ENCODE results near the gene STK32B. TPM values are rescaled to one million over a fixed set of nuclear protein-coding genes. Genes with fewer than 3 reads are reported as not detected.

STK32B gene
- polyA plus RNA-seq, 4 donors, result 0.27 to 0.75 (median 0.58) TPM; not detected in 1

DNA sequence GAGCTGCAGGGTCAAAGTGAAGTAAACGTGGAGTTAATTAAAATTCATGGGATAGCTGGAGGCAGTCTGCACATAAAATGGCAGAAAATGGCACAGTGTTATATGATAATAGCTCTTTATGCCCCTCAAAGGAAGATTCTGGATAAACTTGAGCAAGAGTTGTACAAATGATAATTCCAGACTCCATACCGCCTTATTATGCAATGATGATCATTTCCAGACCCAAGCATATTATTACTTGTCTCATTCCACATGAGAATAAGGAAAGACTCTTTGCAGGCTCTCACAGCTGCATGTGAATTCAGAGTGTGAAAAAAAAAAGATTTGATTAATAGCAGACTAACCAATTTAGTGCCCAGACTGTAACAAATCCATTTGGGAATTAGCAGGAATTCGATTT, 105.4 kb downstream of the STK32B start:
- Histone ChIP-seq H3K4me1 (ENCODE audit: control insufficient read depth in 3 of 3, insufficient read depth in 2 of 3, low read depth in 1 of 3, low read length in 2 of 3) (no peaks in the 10 kb centered on the region), H3K4me3 (ENCODE audit: low read depth in 1 of 3, low read length in 3 of 3) (no peak overlapping the region), H3K36me3 (ENCODE audit: control insufficient read depth in 3 of 3, insufficient read depth in 2 of 3, low read depth in 1 of 3, low read length in 3 of 3) (no peaks in the 10 kb centered on the region), H3K9me3 (ENCODE audit: control insufficient read depth in 2 of 2, insufficient read depth in 1 of 2, low read depth in 1 of 2, low read length in 1 of 2) (no peaks in the 10 kb centered on the region), H3K27me3 (ENCODE audit: control insufficient read depth in 3 of 3, insufficient read depth in 3 of 3, low read length in 3 of 3) (no peaks in the 10 kb centered on the region), H3K27ac (ENCODE audit: low read depth in 1 of 3, low read length in 2 of 3) (no peak overlapping the region)
- 42 to 51% (median 49%) methylated on average over 3 of the region's 3 CpGs for WGBS, 3 donors
- no peak for FAIRE-seq
- no peak for DNase-seq

DNA sequence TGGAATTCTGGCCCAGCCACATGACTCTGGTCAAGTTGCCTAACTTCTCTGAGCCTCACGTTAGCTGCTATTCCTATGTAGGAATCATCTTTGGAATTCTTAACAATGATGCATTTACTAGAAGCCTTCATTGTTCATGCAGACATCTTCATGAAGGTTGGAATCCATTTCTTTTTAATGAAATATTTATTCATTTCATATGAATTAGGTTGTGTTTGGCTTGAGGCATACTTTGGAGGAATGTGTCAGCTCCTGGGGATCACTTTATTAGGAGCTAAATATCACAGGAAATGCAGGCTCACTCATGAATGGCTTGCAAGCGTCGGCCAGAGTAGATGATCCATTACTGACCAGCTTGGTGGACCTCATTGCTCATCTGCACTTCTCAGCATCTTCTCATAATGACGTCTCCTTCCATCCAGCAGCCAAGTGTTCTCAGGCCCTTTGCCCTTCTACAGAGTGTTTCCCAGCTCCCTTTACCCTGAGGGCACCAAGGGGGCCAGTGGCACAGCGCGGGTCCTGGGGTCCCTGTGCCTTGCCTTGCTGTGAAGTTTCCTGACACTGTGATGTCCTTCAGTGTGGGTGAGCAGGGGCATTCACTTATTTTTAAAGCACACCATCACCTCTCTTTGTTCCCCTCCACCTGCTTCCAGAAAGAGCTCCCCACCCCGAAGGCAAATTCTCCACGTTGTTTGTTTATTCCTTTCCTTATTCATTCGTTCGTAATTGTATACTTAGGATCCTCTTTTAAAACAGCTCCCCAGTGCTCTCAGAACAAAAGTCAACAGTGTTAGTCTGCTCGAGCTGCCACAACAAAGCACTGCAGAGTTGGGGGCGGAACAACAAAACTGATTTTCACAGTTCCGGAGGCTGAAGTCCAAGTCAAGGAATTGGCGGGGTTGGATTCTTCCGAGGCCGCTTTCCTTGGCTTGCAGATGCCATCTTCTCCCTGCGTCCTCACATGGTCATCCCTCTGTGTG, 106.8 kb downstream of the STK32B start:
- no peak overlapping the region for H3K27ac ChIP-seq (ENCODE audit: low read depth in 1 of 3, low read length in 2 of 3)
- DNase-seq (no peak), FAIRE-seq (no peak)
- H3K4me1 ChIP-seq (ENCODE audit: control insufficient read depth in 3 of 3, insufficient read depth in 2 of 3, low read depth in 1 of 3, low read length in 2 of 3), result no peaks in the 10 kb centered on the region
- 47 to 67% (median 54%) methylated on average over 17 of the region's 17 CpGs for WGBS, 3 donors
- H3K36me3 ChIP-seq (ENCODE audit: control insufficient read depth in 3 of 3, insufficient read depth in 2 of 3, low read depth in 1 of 3, low read length in 3 of 3), result no peaks in the 10 kb centered on the region
- no peak overlapping the region for H3K4me3 ChIP-seq (ENCODE audit: low read depth in 1 of 3, low read length in 3 of 3)
- no peaks in the 10 kb centered on the region for H3K9me3 ChIP-seq (ENCODE audit: control insufficient read depth in 2 of 2, insufficient read depth in 1 of 2, low read depth in 1 of 2, low read length in 1 of 2)
- H3K27me3 ChIP-seq (ENCODE audit: control insufficient read depth in 3 of 3, insufficient read depth in 3 of 3, low read length in 3 of 3), result no peaks in the 10 kb centered on the region

DNA sequence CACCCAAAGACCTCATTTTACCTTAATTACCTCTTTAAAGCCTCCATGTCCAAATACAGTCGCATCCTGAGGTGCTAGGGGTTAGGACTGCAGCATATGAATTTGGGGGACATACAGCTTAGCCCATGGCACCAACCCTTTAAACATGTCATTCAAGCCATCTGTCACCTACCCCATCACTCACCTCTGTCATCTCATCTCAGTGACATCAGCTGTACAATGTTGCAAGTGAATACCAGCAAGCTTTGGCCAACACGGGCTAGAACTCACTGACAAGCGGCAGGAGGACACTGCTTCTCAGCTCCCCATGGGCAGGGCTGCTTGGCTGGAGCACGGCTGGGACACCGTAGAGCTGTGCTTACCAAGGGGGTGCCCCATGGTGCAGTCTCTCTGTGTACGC, 107.5 kb downstream of the STK32B start:
- DNase-seq, result no peak
- FAIRE-seq, result no peak
- Histone ChIP-seq H3K9me3 (ENCODE audit: control insufficient read depth in 2 of 2, insufficient read depth in 1 of 2, low read depth in 1 of 2, low read length in 1 of 2) (no peaks in the 10 kb centered on the region), H3K36me3 (ENCODE audit: control insufficient read depth in 3 of 3, insufficient read depth in 2 of 3, low read depth in 1 of 3, low read length in 3 of 3) (no peaks in the 10 kb centered on the region), H3K4me1 (ENCODE audit: control insufficient read depth in 3 of 3, insufficient read depth in 2 of 3, low read depth in 1 of 3, low read length in 2 of 3) (no peaks in the 10 kb centered on the region), H3K27ac (ENCODE audit: low read depth in 1 of 3, low read length in 2 of 3) (no peak overlapping the region), H3K4me3 (ENCODE audit: low read depth in 1 of 3, low read length in 3 of 3) (no peak overlapping the region), H3K27me3 (ENCODE audit: control insufficient read depth in 3 of 3, insufficient read depth in 3 of 3, low read length in 3 of 3) (no peaks in the 10 kb centered on the region)
- 81 to 90% (median 86%) methylated on average over 6 of the region's 6 CpGs for WGBS, 3 donors

DNA sequence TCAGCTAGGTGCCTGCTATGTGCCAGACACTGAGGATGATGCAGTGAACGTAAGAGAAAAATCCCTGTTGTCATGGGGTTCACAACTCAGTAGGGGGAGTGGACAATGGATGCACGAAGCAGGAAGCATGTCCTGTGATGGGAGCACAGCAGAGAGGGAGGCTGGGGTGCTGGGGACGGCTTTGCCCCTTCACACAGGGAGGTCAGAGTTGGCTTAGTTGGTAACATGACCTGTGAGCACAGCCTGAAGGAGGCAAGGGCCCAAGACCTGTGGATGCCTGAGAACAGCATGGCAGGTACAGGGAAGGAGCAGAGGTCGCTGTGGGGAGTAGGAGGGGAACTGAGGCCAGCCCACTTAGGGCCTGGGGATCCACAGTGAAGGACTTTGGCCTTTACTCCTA, 109.4 kb downstream of the STK32B start:
- DNase-seq (no peak), FAIRE-seq (no peak)
- WGBS, 3 donors, result 40 to 64% (median 62%) methylated on average over 4 of the region's 4 CpGs
- Histone ChIP-seq H3K4me3 (ENCODE audit: low read depth in 1 of 3, low read length in 3 of 3) (no peak overlapping the region), H3K36me3 (ENCODE audit: control insufficient read depth in 3 of 3, insufficient read depth in 2 of 3, low read depth in 1 of 3, low read length in 3 of 3) (no peaks in the 10 kb centered on the region), H3K9me3 (ENCODE audit: control insufficient read depth in 2 of 2, insufficient read depth in 1 of 2, low read depth in 1 of 2, low read length in 1 of 2) (no peaks in the 10 kb centered on the region), H3K27ac (ENCODE audit: low read depth in 1 of 3, low read length in 2 of 3) (no peak overlapping the region), H3K27me3 (ENCODE audit: control insufficient read depth in 3 of 3, insufficient read depth in 3 of 3, low read length in 3 of 3) (no peaks in the 10 kb centered on the region), H3K4me1 (ENCODE audit: control insufficient read depth in 3 of 3, insufficient read depth in 2 of 3, low read depth in 1 of 3, low read length in 2 of 3) (no peaks in the 10 kb centered on the region)

DNA sequence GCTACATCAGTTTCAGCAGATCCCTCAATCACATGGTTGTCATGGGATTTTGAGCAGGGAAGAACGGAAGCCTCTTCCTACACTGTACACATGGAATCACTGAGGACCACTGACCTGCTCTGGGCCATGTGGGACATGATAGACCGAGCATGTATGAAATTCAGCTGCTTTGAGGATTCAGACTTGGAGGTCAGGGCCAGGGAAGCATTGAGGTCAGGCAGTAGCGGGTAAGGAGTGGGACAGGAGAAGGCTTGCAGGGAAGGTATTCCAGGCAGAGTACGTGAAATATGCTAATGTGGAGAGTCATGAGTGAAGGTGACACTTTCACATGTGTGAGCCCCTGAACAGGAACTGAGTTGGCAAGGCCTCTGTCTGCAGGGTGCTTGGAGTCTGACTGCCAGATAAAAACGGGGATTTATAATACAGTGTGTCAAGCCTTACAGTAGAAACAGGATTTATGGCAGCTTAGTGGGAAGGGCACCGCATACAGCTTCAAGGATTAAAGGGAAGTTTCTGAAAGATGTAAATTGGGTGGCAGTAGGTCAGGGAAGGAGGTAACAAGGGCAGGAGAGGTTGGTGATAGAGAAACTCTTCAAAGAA, 111.7 kb downstream of the STK32B start:
- no peaks in the 10 kb centered on the region for H3K4me1 ChIP-seq (ENCODE audit: control insufficient read depth in 3 of 3, insufficient read depth in 2 of 3, low read depth in 1 of 3, low read length in 2 of 3)
- no peak for DNase-seq
- WGBS, 3 donors, result 50 to 62% (median 57%) methylated on average over 6 of the region's 6 CpGs
- H3K4me3 ChIP-seq (ENCODE audit: low read depth in 1 of 3, low read length in 3 of 3), result no peak overlapping the region
- FAIRE-seq, result no peak
- H3K36me3 ChIP-seq (ENCODE audit: control insufficient read depth in 3 of 3, insufficient read depth in 2 of 3, low read depth in 1 of 3, low read length in 3 of 3), result no peaks in the 10 kb centered on the region
- H3K9me3 ChIP-seq (ENCODE audit: control insufficient read depth in 2 of 2, insufficient read depth in 1 of 2, low read depth in 1 of 2, low read length in 1 of 2), result no peaks in the 10 kb centered on the region
- no peak overlapping the region for H3K27ac ChIP-seq (ENCODE audit: low read depth in 1 of 3, low read length in 2 of 3)
- H3K27me3 ChIP-seq (ENCODE audit: control insufficient read depth in 3 of 3, insufficient read depth in 3 of 3, low read length in 3 of 3), result no peaks in the 10 kb centered on the region

DNA sequence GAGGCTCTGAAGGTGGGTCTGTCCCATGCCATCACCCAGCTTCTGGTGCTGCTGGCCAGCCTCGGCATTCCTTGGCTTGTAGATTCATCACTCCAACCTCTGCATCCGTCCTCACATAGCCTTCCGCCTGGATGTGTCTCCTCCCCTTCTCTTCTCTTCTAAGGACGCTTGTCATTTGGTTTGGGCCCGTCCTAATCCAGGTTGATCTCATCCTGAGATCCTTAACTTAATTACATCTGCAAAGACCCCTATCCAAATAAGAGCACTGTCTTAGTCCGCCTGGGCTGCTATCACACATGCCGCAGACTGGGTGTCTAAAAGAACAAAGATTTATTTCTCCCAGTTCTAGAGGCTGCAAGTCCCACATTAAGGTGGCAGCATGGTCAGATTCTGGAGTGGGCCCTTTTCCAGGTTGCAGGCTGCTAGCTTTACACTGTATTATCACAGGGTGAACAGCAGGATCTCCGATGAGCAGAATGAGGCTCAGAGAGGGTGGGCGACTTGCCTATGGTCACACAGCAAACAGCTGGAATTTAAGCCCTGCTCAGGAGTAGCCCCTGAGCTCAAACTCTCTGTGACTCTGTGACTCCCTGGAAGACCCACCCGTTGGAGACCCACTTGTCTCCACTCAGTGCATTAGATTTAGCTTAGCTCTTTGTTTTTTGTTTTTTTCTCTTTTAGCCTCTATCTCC, 113.1 kb downstream of the STK32B start:
- WGBS, 3 donors, result 73 to 87% (median 81%) methylated on average over 10 of the region's 10 CpGs
- H3K36me3 ChIP-seq (ENCODE audit: control insufficient read depth in 3 of 3, insufficient read depth in 2 of 3, low read depth in 1 of 3, low read length in 3 of 3), result no peaks in the 10 kb centered on the region
- H3K4me3 ChIP-seq (ENCODE audit: low read depth in 1 of 3, low read length in 3 of 3), result no peak overlapping the region
- no peaks in the 10 kb centered on the region for H3K4me1 ChIP-seq (ENCODE audit: control insufficient read depth in 3 of 3, insufficient read depth in 2 of 3, low read depth in 1 of 3, low read length in 2 of 3)
- no peak overlapping the region for H3K27ac ChIP-seq (ENCODE audit: low read depth in 1 of 3, low read length in 2 of 3)
- DNase-seq (no peak), FAIRE-seq (no peak)
- no peaks in the 10 kb centered on the region for H3K9me3 ChIP-seq (ENCODE audit: control insufficient read depth in 2 of 2, insufficient read depth in 1 of 2, low read depth in 1 of 2, low read length in 1 of 2)
- no peaks in the 10 kb centered on the region for H3K27me3 ChIP-seq (ENCODE audit: control insufficient read depth in 3 of 3, insufficient read depth in 3 of 3, low read length in 3 of 3)

DNA sequence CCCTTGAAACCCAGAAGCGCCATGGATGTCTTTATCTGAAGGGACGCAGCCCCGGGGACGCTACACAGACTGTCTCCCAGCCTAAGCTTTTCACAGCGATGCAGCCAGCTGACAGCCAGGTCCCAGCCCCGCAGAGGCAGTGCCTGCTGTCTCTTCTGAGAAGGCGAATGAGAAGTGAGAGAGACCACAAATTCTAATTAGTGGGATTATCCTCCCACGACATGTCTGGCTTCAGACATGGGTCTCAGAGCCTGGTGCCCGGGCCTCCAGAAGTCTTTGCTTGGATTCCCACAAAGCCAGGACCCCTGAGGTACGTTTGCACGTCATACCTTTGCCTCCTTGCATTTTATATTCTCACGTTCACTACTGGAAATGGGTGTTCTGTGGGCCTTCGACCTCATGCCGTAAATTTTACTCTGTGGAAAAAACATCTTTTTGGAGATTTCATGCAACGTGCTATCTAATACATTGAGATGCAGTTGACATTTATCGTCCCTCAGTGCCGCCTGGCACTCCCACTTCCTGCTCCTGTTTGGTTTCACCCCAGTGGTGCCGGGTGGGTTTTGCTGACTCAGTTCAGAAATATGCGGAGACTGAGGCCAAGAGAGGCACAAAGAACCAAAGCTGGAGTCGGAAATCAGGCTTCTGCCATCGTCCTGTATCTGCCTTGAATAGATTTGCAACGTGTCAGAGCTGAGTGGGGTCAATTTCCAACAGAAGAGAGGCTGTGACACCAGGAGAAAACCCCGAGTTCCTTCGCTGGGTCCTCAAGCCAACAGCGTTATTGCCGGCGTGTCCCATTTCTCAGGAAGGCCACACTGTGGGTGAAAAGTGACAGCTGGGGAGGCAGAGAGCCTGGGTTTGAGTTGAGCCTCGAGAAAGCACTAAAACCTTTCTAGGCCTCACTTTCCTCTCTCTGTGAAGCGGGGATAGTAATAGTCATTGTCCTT, 114.4 kb downstream of the STK32B start:
- 63 to 71% (median 66%) methylated on average over 29 of the region's 29 CpGs for WGBS, 3 donors

DNA sequence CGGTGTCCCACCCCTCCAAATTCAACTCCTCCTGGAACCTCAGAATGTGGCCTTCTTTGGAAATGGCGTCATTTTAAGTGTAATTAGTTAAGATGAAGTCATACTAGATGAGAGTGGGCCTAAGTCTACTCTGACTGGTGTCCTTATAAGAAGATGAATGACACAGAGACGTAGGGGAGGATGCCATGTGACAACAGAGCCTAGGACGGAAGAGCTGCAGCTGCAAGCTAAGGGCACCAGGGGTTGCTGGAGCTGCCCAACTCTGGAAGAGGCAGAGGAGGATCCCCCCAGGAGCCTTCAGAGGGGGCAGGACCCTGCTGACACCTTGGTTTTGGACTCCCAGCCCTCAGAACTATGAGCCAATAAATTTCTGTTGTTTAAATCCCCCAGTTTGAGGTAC, 115.1 kb downstream of the STK32B start:
- Histone ChIP-seq H3K9me3 (ENCODE audit: control insufficient read depth in 2 of 2, insufficient read depth in 1 of 2, low read depth in 1 of 2, low read length in 1 of 2) (no peaks in the 10 kb centered on the region), H3K27ac (ENCODE audit: low read depth in 1 of 3, low read length in 2 of 3) (no peak overlapping the region), H3K4me1 (ENCODE audit: control insufficient read depth in 3 of 3, insufficient read depth in 2 of 3, low read depth in 1 of 3, low read length in 2 of 3) (no peaks in the 10 kb centered on the region), H3K4me3 (ENCODE audit: low read depth in 1 of 3, low read length in 3 of 3) (no peak overlapping the region), H3K27me3 (ENCODE audit: control insufficient read depth in 3 of 3, insufficient read depth in 3 of 3, low read length in 3 of 3) (no peaks in the 10 kb centered on the region), H3K36me3 (ENCODE audit: control insufficient read depth in 3 of 3, insufficient read depth in 2 of 3, low read depth in 1 of 3, low read length in 3 of 3) (no peaks in the 10 kb centered on the region)
- 73 to 82% (median 79%) methylated on average over 4 of the region's 4 CpGs for WGBS, 3 donors
- FAIRE-seq (no peak), DNase-seq (no peak)

More for the DNA sequence above, 114.4 kb downstream of the STK32B start:
- H3K27ac ChIP-seq (ENCODE audit: low read depth in 1 of 3, low read length in 2 of 3), result no peak overlapping the region
- FAIRE-seq (no peak), DNase-seq (no peak)
- no peaks in the 10 kb centered on the region for H3K36me3 ChIP-seq (ENCODE audit: control insufficient read depth in 3 of 3, insufficient read depth in 2 of 3, low read depth in 1 of 3, low read length in 3 of 3)
- H3K4me1 ChIP-seq (ENCODE audit: control insufficient read depth in 3 of 3, insufficient read depth in 2 of 3, low read depth in 1 of 3, low read length in 2 of 3), result no peaks in the 10 kb centered on the region
- H3K9me3 ChIP-seq (ENCODE audit: control insufficient read depth in 2 of 2, insufficient read depth in 1 of 2, low read depth in 1 of 2, low read length in 1 of 2), result no peaks in the 10 kb centered on the region
- H3K4me3 ChIP-seq (ENCODE audit: low read depth in 1 of 3, low read length in 3 of 3), result no peak overlapping the region
- H3K27me3 ChIP-seq (ENCODE audit: control insufficient read depth in 3 of 3, insufficient read depth in 3 of 3, low read length in 3 of 3), result no peaks in the 10 kb centered on the region
